KMS-11 (cell line): ENCODE measurements around the gene SMARCE1.

ENCODE experiments used
- H2AFZ ChIP-seq: fragments of 200-600 bp; sonication (generic); 2 replicates; pipeline ENCODE4 v1.6.1; 2016; ENCODE audit warnings: antibody characterized with exemption, mixed run types, low read depth
- H3K27ac ChIP-seq: fragments of 200-600 bp; sonication (generic); 2 replicates; pipeline ENCODE4 v1.6.1; 2016; ENCODE audit warnings: mild to moderate bottlenecking, mixed run types
- H3K27me3 ChIP-seq: fragments of 200-600 bp; sonication (generic); 2 replicates; pipeline ENCODE4 v1.6.1; 2017; ENCODE audit warnings: mild to moderate bottlenecking, low read depth, mixed run types, moderate library complexity; ENCODE audit not compliant: insufficient read depth
- H3K36me3 ChIP-seq: fragments of 200-600 bp; sonication (generic); 2 replicates; pipeline ENCODE4 v1.6.1; 2017; ENCODE audit warnings: mild to moderate bottlenecking, mixed run types; ENCODE audit not compliant: insufficient read depth
- H3K4me1 ChIP-seq: fragments of 200-600 bp; sonication (generic); 2 replicates; pipeline ENCODE4 v1.6.1; 2016; ENCODE audit warnings: mild to moderate bottlenecking, low read depth, mixed run types; ENCODE audit not compliant: poor library complexity, severe bottlenecking
- H3K4me2 ChIP-seq: fragments of 200-600 bp; sonication (generic); 2 replicates; pipeline ENCODE4 v1.7.0; 2016; ENCODE audit warnings: mild to moderate bottlenecking, mixed run types
- H3K4me3 ChIP-seq: fragments of 200-600 bp; sonication (generic); IDR thresholded peaks from 2 replicates; pipeline ENCODE4 v1.6.1; 2017; ENCODE audit warnings: low read depth, low read length, mixed read lengths; ENCODE audit not compliant: insufficient read depth
- H3K79me2 ChIP-seq: fragments of 200-600 bp; sonication (generic); 2 replicates; pipeline ENCODE4 v1.6.1; 2016; ENCODE audit warnings: low read depth, mixed run types; ENCODE audit not compliant: insufficient read depth
- H3K9ac ChIP-seq: fragments of 200-600 bp; sonication (generic); 2 replicates; pipeline ENCODE4 v1.6.1; 2016; ENCODE audit warnings: mild to moderate bottlenecking, mixed run types
- H4K20me1 ChIP-seq: fragments of 200-600 bp; sonication (generic); 2 replicates; pipeline ENCODE4 v1.6.1; 2016; ENCODE audit warnings: mild to moderate bottlenecking, mixed run types; ENCODE audit not compliant: insufficient read depth
- TF ChIP-seq, protein P1 (sequence below): fragments of 200-600 bp; sonication (generic); conservative IDR thresholded peaks from 2 replicates; pipeline ENCODE4 v1.6.1; 2017; ENCODE audit warnings: low read depth, mild to moderate bottlenecking, antibody characterized with exemption, low read length, moderate library complexity, mixed read lengths

The SMARCE1 gene

GRCh38 chr17:40666331-40666730 lies 18.7 kb upstream of the SMARCE1 start:
- no peak overlapping the region for H3K4me2 ChIP-seq
- H3K27me3 ChIP-seq: no peaks in the 10 kb centered on the region
- no peaks in the 10 kb centered on the region for H3K36me3 ChIP-seq
- no peaks in the 10 kb centered on the region for H3K4me1 ChIP-seq
- TF ChIP-seq, protein P1, sequence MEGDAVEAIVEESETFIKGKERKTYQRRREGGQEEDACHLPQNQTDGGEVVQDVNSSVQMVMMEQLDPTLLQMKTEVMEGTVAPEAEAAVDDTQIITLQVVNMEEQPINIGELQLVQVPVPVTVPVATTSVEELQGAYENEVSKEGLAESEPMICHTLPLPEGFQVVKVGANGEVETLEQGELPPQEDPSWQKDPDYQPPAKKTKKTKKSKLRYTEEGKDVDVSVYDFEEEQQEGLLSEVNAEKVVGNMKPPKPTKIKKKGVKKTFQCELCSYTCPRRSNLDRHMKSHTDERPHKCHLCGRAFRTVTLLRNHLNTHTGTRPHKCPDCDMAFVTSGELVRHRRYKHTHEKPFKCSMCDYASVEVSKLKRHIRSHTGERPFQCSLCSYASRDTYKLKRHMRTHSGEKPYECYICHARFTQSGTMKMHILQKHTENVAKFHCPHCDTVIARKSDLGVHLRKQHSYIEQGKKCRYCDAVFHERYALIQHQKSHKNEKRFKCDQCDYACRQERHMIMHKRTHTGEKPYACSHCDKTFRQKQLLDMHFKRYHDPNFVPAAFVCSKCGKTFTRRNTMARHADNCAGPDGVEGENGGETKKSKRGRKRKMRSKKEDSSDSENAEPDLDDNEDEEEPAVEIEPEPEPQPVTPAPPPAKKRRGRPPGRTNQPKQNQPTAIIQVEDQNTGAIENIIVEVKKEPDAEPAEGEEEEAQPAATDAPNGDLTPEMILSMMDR: no peak
- H3K79me2 ChIP-seq: no peaks in the 10 kb centered on the region
- no peaks in the 10 kb centered on the region for H4K20me1 ChIP-seq
- H2AFZ ChIP-seq: no peak overlapping the region
- no peak overlapping the region for H3K9ac ChIP-seq
- no peak overlapping the region for H3K27ac ChIP-seq
- no peak overlapping the region for H3K4me3 ChIP-seq

DNA sequence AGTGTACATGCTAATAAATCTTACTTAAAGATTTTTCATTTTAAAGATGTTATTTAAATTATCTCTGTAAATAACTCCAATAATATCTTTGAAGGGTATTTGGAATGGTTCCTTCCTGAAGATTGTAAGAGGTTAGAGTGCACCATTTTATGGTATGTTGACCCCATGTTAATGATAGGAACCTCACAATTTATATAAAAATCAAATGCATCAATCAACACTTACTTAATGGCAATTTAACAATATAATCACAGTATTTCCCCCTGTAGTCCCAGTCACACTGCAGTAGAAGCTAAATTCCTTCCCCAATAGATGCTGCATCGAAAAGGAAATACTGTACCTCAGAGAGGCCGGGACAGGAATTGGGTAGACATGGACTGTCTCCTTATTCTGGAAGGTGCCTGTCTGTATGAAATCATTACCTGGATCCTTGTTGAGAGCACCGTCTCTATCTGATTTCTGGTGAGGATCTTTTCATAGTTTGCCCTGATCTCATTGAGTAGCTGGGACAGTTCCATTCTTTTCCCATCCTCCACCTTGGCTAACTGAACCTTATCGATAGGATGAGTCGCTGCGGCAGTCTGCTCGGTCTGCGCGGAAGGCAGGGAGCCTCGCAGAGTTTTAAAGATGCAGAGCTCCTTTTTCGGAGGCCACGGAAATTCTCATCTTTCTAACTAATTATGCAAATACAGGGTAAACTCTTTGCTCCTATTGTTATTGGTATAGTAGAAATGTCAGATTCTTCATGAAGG lies 17.1 kb upstream of the SMARCE1 start, which contains the start of gene KRT222:
Gene KRT222, minus strand, starts transcription at position 596 of the 752 bp plus-strand sequence. Its CDS starts 78 bp downstream, at position 518.
- H2AFZ ChIP-seq: no peak within 1 kb of the TSS
- no peak within 1 kb of the TSS for H3K27ac ChIP-seq
- H3K4me1 ChIP-seq: no peaks in the 10 kb centered on the region
- TF ChIP-seq, protein P1: no peak
- H3K27me3 ChIP-seq: no peaks in the 10 kb centered on the region
- no peak within 1 kb of the TSS for H3K4me3 ChIP-seq
- no peak within 1 kb of the TSS for H3K4me2 ChIP-seq
- H3K9ac ChIP-seq: no peak within 1 kb of the TSS
- H3K79me2 ChIP-seq: no peaks in the 10 kb centered on the region
- no peaks in the 10 kb centered on the region for H3K36me3 ChIP-seq
- no peaks in the 10 kb centered on the region for H4K20me1 ChIP-seq

- H2AFZ ChIP-seq: no peak overlapping the region; the same call in 1 of the 2 replicates
- TF ChIP-seq, protein P1: no peak
Observed at GRCh38 chr17:40663252-40663651, 15.6 kb upstream of the SMARCE1 start.

DNA sequence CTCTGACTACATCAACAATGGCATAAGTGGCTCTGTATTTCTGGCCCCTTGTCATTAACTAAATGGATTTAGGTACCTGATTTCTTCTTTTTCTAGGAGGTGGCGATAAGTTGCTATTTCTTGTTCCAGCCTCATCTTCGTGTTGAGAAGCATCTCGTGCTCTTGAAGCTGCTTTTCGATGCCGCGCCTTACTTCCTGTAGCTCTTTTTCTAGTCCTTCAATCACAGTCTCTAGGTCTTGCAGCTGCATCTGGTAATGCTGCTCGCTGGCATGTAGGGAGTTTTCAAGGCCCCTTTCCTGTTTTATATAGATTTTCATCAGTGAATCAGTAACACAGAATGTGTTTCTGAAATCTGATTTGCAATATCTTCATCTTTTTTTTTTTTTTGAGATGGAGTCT lies 12.3 kb upstream of the SMARCE1 start:
- no peaks in the 10 kb centered on the region for H4K20me1 ChIP-seq
- no peaks in the 10 kb centered on the region for H3K36me3 ChIP-seq
- TF ChIP-seq, protein P1: no peak
- no peak overlapping the region for H3K4me2 ChIP-seq
- no peaks in the 10 kb centered on the region for H3K79me2 ChIP-seq
- H2AFZ ChIP-seq: no peak overlapping the region
- no peaks in the 10 kb centered on the region for H3K4me1 ChIP-seq
- no peak overlapping the region for H3K9ac ChIP-seq
- H3K27me3 ChIP-seq: no peaks in the 10 kb centered on the region
- no peak overlapping the region for H3K4me3 ChIP-seq
- H3K27ac ChIP-seq: no peak overlapping the region

More at GRCh38 chr17:40663252-40663651, 15.6 kb upstream of the SMARCE1 start:
- H3K36me3 ChIP-seq: no peaks in the 10 kb centered on the region
- no peak overlapping the region for H3K4me2 ChIP-seq
- no peak overlapping the region for H3K27ac ChIP-seq
- no peaks in the 10 kb centered on the region for H3K79me2 ChIP-seq
- no peaks in the 10 kb centered on the region for H3K27me3 ChIP-seq
- H4K20me1 ChIP-seq: no peaks in the 10 kb centered on the region
- no peak overlapping the region for H3K9ac ChIP-seq
- H3K4me3 ChIP-seq: no peak overlapping the region
- H3K4me1 ChIP-seq: no peaks in the 10 kb centered on the region
